HCT116 (cell line): ENCODE data around the gene ZMYM4. TPM values are rescaled to one million over a fixed set of nuclear protein-coding genes. Genes with fewer than 3 reads are reported as not detected.

Experiments
- ATAC-seq: fragments of 200-7000 bp; cut with Tn5 transposase; 2 replicates; pipeline ENCODE4 v1.9.1; 2020; ENCODE audit warnings: mild to moderate bottlenecking, moderate library complexity
- BruUV-seq: library from RNA; stranded (reverse); fragments of 400-500 nt; replicated peaks from 2 replicates; lab custom pipeline; 2021; lab: Mats Ljungman, UMichigan
- CTCF ChIA-PET: fragments of 300-600 bp; sonication (Branson Sonifier 250); formaldehyde crosslinking; loops from one replicate; lab custom pipeline; 2021; ENCODE audit warnings: antibody characterized with exemption; lab: Charles Lee
- POLR2A ChIA-PET: fragments of 300-600, 350-600 bp; sonication (Branson Sonifier 250); formaldehyde crosslinking; loops from one replicate; lab custom pipeline; 2021; ENCODE audit warnings: antibody characterized with exemption; lab: Charles Lee
- RAD21 ChIA-PET, 2 experiments: fragments of 300-600 bp; sonication (Branson Sonifier 250); formaldehyde crosslinking; loops; one replicate each; lab custom pipeline; 2023; ENCODE audit warnings: low total read pairs in 2 of 2; ENCODE audit not compliant: uncharacterized antibody in 2 of 2, unreplicated experiment in 2 of 2, low non-redundant PET in 1 of 2; lab: Charles Lee
- DNase-seq: peaks from one replicate; pipeline ENCODE4 v3.0.0-alpha.2; 2010; ENCODE audit warnings: low read depth, low spot score
- H2AFZ ChIP-seq: fragments of 200-600 bp; shearing (Covaris generic), sonication (generic); 2 replicates; pipeline ENCODE4 v1.6.1; 2017; ENCODE audit warnings: low read depth, mixed run types, mixed read lengths, antibody characterized with exemption, low read length; ENCODE audit not compliant: poor library complexity, severe bottlenecking
- H3K27ac ChIP-seq: 2 replicates; pipeline ENCODE4 v1.5.1; 2012; ENCODE audit warnings: low read depth, low read length
- H3K27me3 ChIP-seq: fragments of 200-600 bp; sonication (generic); 2 replicates; pipeline ENCODE4 v1.6.1; 2016; ENCODE audit warnings: mixed run types, low read length, mixed read lengths; ENCODE audit not compliant: insufficient read depth
- H3K36me3 ChIP-seq, 2 experiments: fragments of 200-500 bp in 1 of 2; fragments of 200-600 bp in 1 of 2; sonication (Bioruptor generic) in 1 of 2; sonication (generic) in 1 of 2; 2 replicates each; pipeline versions ENCODE4 v1.5.1 to v1.6.1; 2014 to 2016; ENCODE audit warnings: low read length in 2 of 2, inconsistent platforms in 1 of 2, mixed read lengths in 1 of 2, mixed run types in 1 of 2; ENCODE audit not compliant: insufficient read depth in 2 of 2, control insufficient read depth in 1 of 2
- H3K4me1 ChIP-seq, 2 experiments: fragments of 200-600 bp in 1 of 2; sonication (generic) in 1 of 2; 2 replicates each; pipeline versions ENCODE4 v1.5.1 to v1.6.1; 2012 to 2017; ENCODE audit warnings: low read length in 2 of 2, inconsistent platforms in 1 of 2, mild to moderate bottlenecking in 1 of 2, mixed read lengths in 1 of 2, mixed run types in 1 of 2, moderate library complexity in 1 of 2; ENCODE audit not compliant: insufficient read depth in 2 of 2, control insufficient read depth in 1 of 2
- H3K4me2 ChIP-seq: fragments of 200-600 bp; sonication (generic); 2 replicates; pipeline ENCODE4 v1.6.1; 2017; ENCODE audit warnings: mixed run types, low read length, mixed read lengths
- H3K4me3 ChIP-seq, 2 experiments: fragments of 200-600 bp in 1 of 2; sonication (generic) in 1 of 2; replicated peaks in 1 of 2; 2 replicates each; pipeline ENCODE4 v1.5.1; 2011 to 2016; ENCODE audit warnings: low read length in 2 of 2, control low read depth in 1 of 2, low read depth in 1 of 2, mild to moderate bottlenecking in 1 of 2, mixed read lengths in 1 of 2, mixed run types in 1 of 2
- H3K79me2 ChIP-seq: fragments of 200-600 bp; sonication (generic); 2 replicates; pipeline ENCODE4 v1.6.1; 2017; ENCODE audit warnings: mild to moderate bottlenecking, mixed run types, low read length, moderate library complexity, mixed read lengths; ENCODE audit not compliant: insufficient read depth
- H3K9ac ChIP-seq: fragments of 200-600 bp; sonication (generic); 2 replicates; pipeline ENCODE4 v1.6.1; 2016; ENCODE audit warnings: low read length, mixed read lengths
- H3K9me2 ChIP-seq: fragments of 200-600 bp; sonication (generic), shearing (Covaris generic); 2 replicates; pipeline ENCODE4 v1.6.1; 2017; ENCODE audit warnings: mixed run types, mild to moderate bottlenecking, moderate library complexity; ENCODE audit not compliant: insufficient read depth
- H3K9me3 ChIP-seq, 2 experiments: fragments of 200-500 bp in 1 of 2; fragments of 200-600 bp in 1 of 2; sonication (Bioruptor generic) in 1 of 2; sonication (generic) in 1 of 2; 2 replicates each; pipeline ENCODE4 v1.6.1; 2014 to 2017; ENCODE audit warnings: low read length in 2 of 2, mixed read lengths in 2 of 2, inconsistent platforms in 1 of 2, low read depth in 1 of 2, mild to moderate bottlenecking in 1 of 2, mixed run types in 1 of 2, moderate library complexity in 1 of 2; ENCODE audit not compliant: control insufficient read depth in 1 of 2, insufficient read depth in 1 of 2
- H4K20me1 ChIP-seq: fragments of 200-600 bp; sonication (generic), shearing (Covaris generic); 2 replicates; pipeline ENCODE4 v1.6.1; 2017; ENCODE audit warnings: mixed run types, mild to moderate bottlenecking, moderate library complexity; ENCODE audit not compliant: insufficient read depth
- CTCF ChIP-seq, 3 experiments: fragments of 200-600 bp in 1 of 3; sonication (generic) in 1 of 3; IDR thresholded peaks in 2 of 3; conservative IDR thresholded peaks in 1 of 3; 2 replicates each; pipeline ENCODE4 v1.5.1; 2012 to 2017; ENCODE audit warnings: low read depth in 2 of 3, low read length in 2 of 3, antibody characterized with exemption in 1 of 3, borderline replicate concordance in 1 of 3, control low read depth in 1 of 3, mild to moderate bottlenecking in 1 of 3, mixed read lengths in 1 of 3, mixed run types in 1 of 3, moderate library complexity in 1 of 3; ENCODE audit not compliant: insufficient read depth in 1 of 3
- EZH2phosphoT487 ChIP-seq: fragments of 200-600 bp; IDR thresholded peaks from 2 replicates; pipeline ENCODE4 v1.6.1; 2018; ENCODE audit warnings: antibody characterized with exemption, borderline replicate concordance
- POLR2A ChIP-seq: IDR thresholded peaks from 2 replicates; pipeline ENCODE4 v1.7.0; 2011; ENCODE audit warnings: borderline replicate concordance; ENCODE audit not compliant: insufficient read depth, insufficient read length; ENCODE audit errors: extremely low read depth
- SP1 ChIP-seq: IDR thresholded peaks from 2 replicates; pipeline ENCODE4 v1.6.1; 2012; ENCODE audit warnings: low read depth
- SRF ChIP-seq: IDR thresholded peaks from 2 replicates; pipeline ENCODE4 v1.6.1; 2012; ENCODE audit warnings: low read depth
- TCF7L2 ChIP-seq: IDR thresholded peaks from 2 replicates; pipeline ENCODE4 v1.7.0; 2011; ENCODE audit warnings: borderline replicate concordance, inconsistent platforms; ENCODE audit not compliant: insufficient read depth, insufficient read length; ENCODE audit errors: extremely low read depth
- ZFX ChIP-seq: fragments of 450-650 bp; IDR thresholded peaks from 2 replicates; pipeline ENCODE4 v1.6.1; 2017
- intact Hi-C: fragments of 100-400 bp; cut with micrococcal nuclease; formaldehyde crosslinking; loops from 2 replicates; pipeline ENCODE4 v1.10.0; 2022
- total RNA-seq: library from RNA; stranded (reverse); gene quantifications from one replicate; pipeline ENCODE4 v1.2.1, GENCODE V29; 2021; ENCODE audit not compliant: unreplicated experiment
- TF ChIP-seq, protein P1 (sequence below): IDR thresholded peaks from 2 replicates; pipeline ENCODE4 v1.6.1; 2011; ENCODE audit warnings: mild to moderate bottlenecking, low read length, moderate library complexity; ENCODE audit not compliant: insufficient replicate concordance; ENCODE audit errors: extremely low read depth
- TF ChIP-seq, protein P2 (sequence below): IDR thresholded peaks from 2 replicates; pipeline ENCODE4 v1.6.1; 2012

Gene ZMYM4
- total RNA-seq, 1 experiment from 2014 or later, result 58.0 TPM

DNA sequence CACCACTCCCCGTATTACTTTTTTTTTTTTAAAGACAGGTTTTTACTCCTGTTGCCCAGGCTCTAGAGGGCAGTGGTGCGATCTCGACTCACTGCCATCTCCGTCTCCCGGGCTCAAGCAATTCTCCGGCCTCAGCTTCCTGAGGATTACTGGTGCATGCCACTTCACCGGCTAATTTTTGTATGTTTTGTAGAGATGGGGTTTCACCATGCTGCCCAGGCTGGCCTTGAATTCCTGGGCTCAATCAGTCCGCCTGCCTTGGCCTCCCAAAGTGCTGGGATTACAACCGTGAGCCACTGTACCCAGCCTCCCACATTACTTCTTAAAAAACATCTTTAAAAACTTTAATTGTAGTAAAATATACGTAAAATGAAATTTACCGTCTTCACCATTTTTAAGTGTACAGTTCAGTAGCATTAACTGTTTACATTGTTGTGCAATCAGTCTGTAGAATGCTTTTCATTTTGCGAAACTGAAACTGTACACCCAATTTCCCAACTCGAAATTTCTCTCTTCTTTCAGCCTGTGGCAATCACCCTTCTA, 77.0 kb downstream of the ZMYM4 start:
- ChIA-PET POLR2A (no interaction called here), CTCF (no interaction called here), RAD21 (no interaction called here)
- Histone ChIP-seq H3K9me2 (no peaks in the 10 kb centered on the region), H3K4me3 (no peak overlapping the region), H2AFZ (no peak overlapping the region), H3K79me2 (peaks cover 58% of the 10 kb centered on the region), H4K20me1 (peaks cover 3% of the 10 kb centered on the region), H3K9me3 (no peaks in the 10 kb centered on the region), H3K36me3 (no peaks in the 10 kb centered on the region), H3K27me3 (no peaks in the 10 kb centered on the region), H3K4me2 (no peak overlapping the region), H3K9ac (no peak overlapping the region), H3K4me1 (no peaks in the 10 kb centered on the region), H3K27ac (no peak overlapping the region)
- DNase-seq, result no peak
- BruUV-seq, result no TSS peak
- no peak for TF ChIP-seq SRF
- no peak for TF ChIP-seq TCF7L2
- TF ChIP-seq, protein P1, sequence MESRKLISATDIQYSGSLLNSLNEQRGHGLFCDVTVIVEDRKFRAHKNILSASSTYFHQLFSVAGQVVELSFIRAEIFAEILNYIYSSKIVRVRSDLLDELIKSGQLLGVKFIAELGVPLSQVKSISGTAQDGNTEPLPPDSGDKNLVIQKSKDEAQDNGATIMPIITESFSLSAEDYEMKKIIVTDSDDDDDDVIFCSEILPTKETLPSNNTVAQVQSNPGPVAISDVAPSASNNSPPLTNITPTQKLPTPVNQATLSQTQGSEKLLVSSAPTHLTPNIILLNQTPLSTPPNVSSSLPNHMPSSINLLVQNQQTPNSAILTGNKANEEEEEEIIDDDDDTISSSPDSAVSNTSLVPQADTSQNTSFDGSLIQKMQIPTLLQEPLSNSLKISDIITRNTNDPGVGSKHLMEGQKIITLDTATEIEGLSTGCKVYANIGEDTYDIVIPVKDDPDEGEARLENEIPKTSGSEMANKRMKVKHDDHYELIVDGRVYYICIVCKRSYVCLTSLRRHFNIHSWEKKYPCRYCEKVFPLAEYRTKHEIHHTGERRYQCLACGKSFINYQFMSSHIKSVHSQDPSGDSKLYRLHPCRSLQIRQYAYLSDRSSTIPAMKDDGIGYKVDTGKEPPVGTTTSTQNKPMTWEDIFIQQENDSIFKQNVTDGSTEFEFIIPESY, result no peak
- TF ChIP-seq EZH2phosphoT487, result no peak
- TF ChIP-seq CTCF (IDR thresholded peaks at IDR 0.05 in 2 of 3, conservative IDR thresholded peaks at IDR 0.05 in 1 of 3; ENCODE audit: borderline replicate concordance in 1 of 3, insufficient read depth in 1 of 3, low read depth in 2 of 3, low read length in 2 of 3), result peak in 2 of 3 experiments; percentile 19 to 23; a peak in 1 of 6 replicates
- no peak for TF ChIP-seq ZFX
- TF ChIP-seq, protein P2, sequence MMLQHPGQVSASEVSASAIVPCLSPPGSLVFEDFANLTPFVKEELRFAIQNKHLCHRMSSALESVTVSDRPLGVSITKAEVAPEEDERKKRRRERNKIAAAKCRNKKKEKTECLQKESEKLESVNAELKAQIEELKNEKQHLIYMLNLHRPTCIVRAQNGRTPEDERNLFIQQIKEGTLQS, result no peak
- TF ChIP-seq SP1, result no peak
- no peak for TF ChIP-seq POLR2A
- intact Hi-C loops, result no loop called here
- ATAC-seq, result no peak
